DOHH2 (cell line): ENCODE results near the gene INSYN2B.

Experiments used
- EZH2phosphoT487 ChIP-seq: fragments of 200-600 bp; sonication (generic); IDR thresholded peaks from 2 replicates; pipeline ENCODE4 v1.6.1; 2017; ENCODE audit warnings: borderline replicate concordance, mild to moderate bottlenecking, antibody characterized with exemption, low read length, moderate library complexity, mixed read lengths
- TF ChIP-seq, protein P1 (sequence below): fragments of 200-600 bp; sonication (generic); IDR thresholded peaks from one replicate; pipeline ENCODE4 v1.5.1; 2014; ENCODE audit warnings: antibody characterized with exemption, mild to moderate bottlenecking, low read depth, low read length; ENCODE audit not compliant: poor library complexity, severe bottlenecking

DNA sequence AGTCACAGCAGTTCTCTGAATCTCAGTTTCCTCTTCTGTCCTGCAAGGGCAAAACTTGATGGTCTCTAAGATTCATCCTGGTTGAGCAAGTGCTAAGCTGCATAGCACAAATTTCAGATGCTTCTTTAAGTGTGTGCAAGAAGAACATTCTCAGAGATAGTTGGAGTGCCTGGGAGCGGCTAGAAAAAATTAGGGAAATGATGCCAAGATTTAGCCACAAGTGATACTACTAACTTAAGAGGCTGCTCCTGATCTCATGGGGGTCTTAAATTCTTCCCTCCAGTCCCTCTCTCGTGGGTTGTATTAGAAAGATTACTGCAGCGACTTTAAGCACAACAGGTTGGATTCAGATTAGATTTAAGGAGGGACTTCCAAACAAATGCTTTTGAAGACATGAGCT, 24.2 kb downstream of the INSYN2B start:
- TF ChIP-seq, protein P1, sequence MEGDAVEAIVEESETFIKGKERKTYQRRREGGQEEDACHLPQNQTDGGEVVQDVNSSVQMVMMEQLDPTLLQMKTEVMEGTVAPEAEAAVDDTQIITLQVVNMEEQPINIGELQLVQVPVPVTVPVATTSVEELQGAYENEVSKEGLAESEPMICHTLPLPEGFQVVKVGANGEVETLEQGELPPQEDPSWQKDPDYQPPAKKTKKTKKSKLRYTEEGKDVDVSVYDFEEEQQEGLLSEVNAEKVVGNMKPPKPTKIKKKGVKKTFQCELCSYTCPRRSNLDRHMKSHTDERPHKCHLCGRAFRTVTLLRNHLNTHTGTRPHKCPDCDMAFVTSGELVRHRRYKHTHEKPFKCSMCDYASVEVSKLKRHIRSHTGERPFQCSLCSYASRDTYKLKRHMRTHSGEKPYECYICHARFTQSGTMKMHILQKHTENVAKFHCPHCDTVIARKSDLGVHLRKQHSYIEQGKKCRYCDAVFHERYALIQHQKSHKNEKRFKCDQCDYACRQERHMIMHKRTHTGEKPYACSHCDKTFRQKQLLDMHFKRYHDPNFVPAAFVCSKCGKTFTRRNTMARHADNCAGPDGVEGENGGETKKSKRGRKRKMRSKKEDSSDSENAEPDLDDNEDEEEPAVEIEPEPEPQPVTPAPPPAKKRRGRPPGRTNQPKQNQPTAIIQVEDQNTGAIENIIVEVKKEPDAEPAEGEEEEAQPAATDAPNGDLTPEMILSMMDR, result no peak
- no peak for TF ChIP-seq EZH2phosphoT487
